NCI-H748 treated with DMSO at 0.1 percent for 48 hours (cell line): Measurements from ENCODE around the gene KIF18B.

Experiments
- DNase-seq: peaks from one replicate; lab custom pipeline; 2025; lab: John Stamatoyannopoulos, UW

The KIF18B gene

GRCh38 chr17:44905006-44906000 lies 42.3 kb downstream of the KIF18B start:
- no peak for DNase-seq

GRCh38 chr17:44904001-44904984 lies 43.3 kb downstream of the KIF18B start:
- no peak for DNase-seq

- DNase-seq: no peak
Measured at GRCh38 chr17:44903012-44903685, 44.4 kb downstream of the KIF18B start.

- no peak for DNase-seq
Measured at GRCh38 chr17:44902135-44902760, 45.3 kb downstream of the KIF18B start.

GRCh38 chr17:44901411-44901921 lies 46.1 kb downstream of the KIF18B start:
- no peak for DNase-seq

- DNase-seq: no peak
Measured at GRCh38 chr17:44900894-44901293, 46.7 kb downstream of the KIF18B start.

GRCh38 chr17:44899074-44899782 lies 48.3 kb downstream of the KIF18B start, which contains the start of gene EFTUD2:
Gene EFTUD2, minus strand, starts transcription at chr17:44899445. Its CDS starts 4,924 bp downstream, at chr17:44894521.
- peak; percentile 81 for DNase-seq

- no peak for DNase-seq
Measured at GRCh38 chr17:44898768-44899073, 48.9 kb downstream of the KIF18B start.

GRCh38 chr17:44894642-44895041 lies 52.9 kb downstream of the KIF18B start:
- DNase-seq: no peak

GRCh38 chr17:44892250-44892649 lies 55.3 kb downstream of the KIF18B start:
- DNase-seq: no peak

GRCh38 chr17:44889003-44889402 lies 58.6 kb downstream of the KIF18B start:
- no peak for DNase-seq

GRCh38 chr17:44887971-44888954 lies 59.3 kb downstream of the KIF18B start:
- no peak for DNase-seq

- DNase-seq: no peak
Measured at GRCh38 chr17:44887016-44887415, 60.6 kb downstream of the KIF18B start.

- no peak for DNase-seq
Measured at GRCh38 chr17:44884941-44885340, 62.6 kb downstream of the KIF18B start.

GRCh38 chr17:44881145-44881544 lies 66.4 kb downstream of the KIF18B start:
- DNase-seq: no peak

- no peak for DNase-seq
Measured at GRCh38 chr17:44880062-44880461, 67.5 kb downstream of the KIF18B start.

- no peak for DNase-seq
Measured at GRCh38 chr17:44879376-44879775, 68.2 kb downstream of the KIF18B start.

- peak; percentile 4 for DNase-seq
Measured at GRCh38 chr17:44878627-44879221, 68.8 kb downstream of the KIF18B start.

GRCh38 chr17:44877121-44877520 lies 70.5 kb downstream of the KIF18B start:
- no peak for DNase-seq
